ENCODE measurements around the gene ERICH4. TPM values are rescaled to one million over a fixed set of nuclear protein-coding genes. Genes with fewer than 3 reads are reported as not detected.

Gene ERICH4
- polyA plus RNA-seq, 1 of the 3 experiments (the other 2 are of a cell fraction), result not detected

DNA sequence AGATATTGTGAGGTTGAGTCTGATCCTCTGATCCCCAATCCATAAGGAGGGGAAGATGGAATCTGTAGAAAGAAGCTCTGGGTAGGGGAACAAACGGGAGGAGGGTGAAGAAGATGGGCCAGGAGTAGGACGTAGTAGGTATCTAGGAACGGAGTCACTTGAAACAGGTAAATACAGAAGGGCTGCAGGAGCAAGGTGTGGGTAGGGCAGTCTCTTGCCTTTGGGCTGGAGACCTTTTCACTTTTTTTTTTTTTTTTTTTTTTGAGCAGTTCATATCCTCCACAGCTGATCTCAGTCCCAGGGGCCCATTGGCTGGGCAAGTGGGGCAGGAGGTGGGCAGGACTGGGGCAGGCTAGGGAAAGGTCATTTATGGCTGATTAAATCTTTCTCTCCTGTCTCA, 43.9 kb upstream of the ERICH4 start:
- Histone ChIP-seq H3K27me3 (ENCODE audit: insufficient read depth) (no peaks in the 10 kb centered on the region), H2AFZ (ENCODE audit: low read depth) (no peak overlapping the region), H3K36me3 (replicated peaks in 1 of 2; ENCODE audit: control insufficient read depth in 1 of 2, insufficient read depth in 2 of 2, low read length in 1 of 2) (no peaks in the 10 kb centered on the region), H3K4me1 (ENCODE audit: control insufficient read depth in 1 of 2, insufficient read depth in 2 of 2, low read depth in 1 of 2, low read length in 1 of 2) (peaks cover 5 to 14% of the 10 kb centered on the region in 2 experiments; a peak in 2 of 4 replicates), H3K9me3 (no peaks in the 10 kb centered on the region), H3K9ac (peak overlapping the region; percentile 95; the same call in 1 of the 2 replicates), H3K79me2 (ENCODE audit: insufficient read depth) (peaks cover 46% of the 10 kb centered on the region), H3K27ac (ENCODE audit: low read depth in 2 of 2, low read length in 1 of 2) (no peak overlapping the region), H4K20me1 (ENCODE audit: insufficient read depth) (no peaks in the 10 kb centered on the region), H3K4me2 (peak overlapping the region; percentile 99), H3K4me3 (ENCODE audit: low read depth in 2 of 2, low read length in 1 of 2) (peak overlapping the region; percentile 79 to 91; a peak in 1 of 4 replicates), H3K9me2 (no peaks in the 10 kb centered on the region), H3F3A (replicated peaks; ENCODE audit: insufficient read depth) (no peaks in the 10 kb centered on the region)
- no peak for TF ChIP-seq SIN3A (IDR thresholded peaks at IDR 0.05; ENCODE audit: borderline replicate concordance, low read depth, low read length)
- no peak for TF ChIP-seq YY1 (IDR thresholded peaks at IDR 0.05; ENCODE audit: low read depth)
- TF ChIP-seq, protein P1, sequence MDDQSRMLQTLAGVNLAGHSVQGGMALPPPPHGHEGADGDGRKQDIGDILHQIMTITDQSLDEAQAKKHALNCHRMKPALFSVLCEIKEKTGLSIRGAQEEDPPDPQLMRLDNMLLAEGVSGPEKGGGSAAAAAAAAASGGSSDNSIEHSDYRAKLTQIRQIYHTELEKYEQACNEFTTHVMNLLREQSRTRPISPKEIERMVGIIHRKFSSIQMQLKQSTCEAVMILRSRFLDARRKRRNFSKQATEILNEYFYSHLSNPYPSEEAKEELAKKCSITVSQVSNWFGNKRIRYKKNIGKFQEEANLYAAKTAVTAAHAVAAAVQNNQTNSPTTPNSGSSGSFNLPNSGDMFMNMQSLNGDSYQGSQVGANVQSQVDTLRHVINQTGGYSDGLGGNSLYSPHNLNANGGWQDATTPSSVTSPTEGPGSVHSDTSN (IDR thresholded peaks at IDR 0.05), result no peak
- TF ChIP-seq GATA2 (CRISPR knock-in tag; IDR thresholded peaks at IDR 0.05), result no peak
- TF ChIP-seq MXI1 (IDR thresholded peaks at IDR 0.05; ENCODE audit: low read depth, low read length), result no peak
- no peak for TF ChIP-seq JUND (IDR thresholded peaks at IDR 0.05)
- TF ChIP-seq CHD2 (IDR thresholded peaks at IDR 0.05; ENCODE audit: low read length, partially characterized antibody), result no peak
- TF ChIP-seq TEAD4 (IDR thresholded peaks at IDR 0.05; ENCODE audit: borderline replicate concordance, insufficient read depth), result no peak
- TF ChIP-seq, protein P2, sequence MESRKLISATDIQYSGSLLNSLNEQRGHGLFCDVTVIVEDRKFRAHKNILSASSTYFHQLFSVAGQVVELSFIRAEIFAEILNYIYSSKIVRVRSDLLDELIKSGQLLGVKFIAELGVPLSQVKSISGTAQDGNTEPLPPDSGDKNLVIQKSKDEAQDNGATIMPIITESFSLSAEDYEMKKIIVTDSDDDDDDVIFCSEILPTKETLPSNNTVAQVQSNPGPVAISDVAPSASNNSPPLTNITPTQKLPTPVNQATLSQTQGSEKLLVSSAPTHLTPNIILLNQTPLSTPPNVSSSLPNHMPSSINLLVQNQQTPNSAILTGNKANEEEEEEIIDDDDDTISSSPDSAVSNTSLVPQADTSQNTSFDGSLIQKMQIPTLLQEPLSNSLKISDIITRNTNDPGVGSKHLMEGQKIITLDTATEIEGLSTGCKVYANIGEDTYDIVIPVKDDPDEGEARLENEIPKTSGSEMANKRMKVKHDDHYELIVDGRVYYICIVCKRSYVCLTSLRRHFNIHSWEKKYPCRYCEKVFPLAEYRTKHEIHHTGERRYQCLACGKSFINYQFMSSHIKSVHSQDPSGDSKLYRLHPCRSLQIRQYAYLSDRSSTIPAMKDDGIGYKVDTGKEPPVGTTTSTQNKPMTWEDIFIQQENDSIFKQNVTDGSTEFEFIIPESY (IDR thresholded peaks at IDR 0.05; ENCODE audit: borderline replicate concordance, low read depth), result no peak
- TF ChIP-seq EZH2phosphoT487 (IDR thresholded peaks at IDR 0.05; ENCODE audit: borderline replicate concordance, low read depth), result no peak
- no peak for TF ChIP-seq RCOR1 (IDR thresholded peaks at IDR 0.05; ENCODE audit: low read length)
- TF ChIP-seq, protein P3, sequence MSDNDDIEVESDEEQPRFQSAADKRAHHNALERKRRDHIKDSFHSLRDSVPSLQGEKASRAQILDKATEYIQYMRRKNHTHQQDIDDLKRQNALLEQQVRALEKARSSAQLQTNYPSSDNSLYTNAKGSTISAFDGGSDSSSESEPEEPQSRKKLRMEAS (IDR thresholded peaks at IDR 0.05; ENCODE audit: low read depth), result no peak
- no peak for TF ChIP-seq NFIC (IDR thresholded peaks at IDR 0.05; ENCODE audit: borderline replicate concordance)
- DNase-seq, result no peak
- CTCF ChIA-PET, result no interaction called here
- 75% methylated on average over 3 of the region's 3 CpGs for WGBS (ENCODE audit: low lambda C conversion rate)
- POLR2A ChIA-PET, result interaction anchor here (0.6 kb wide), 1 partner anchor 26 kb away, joined by 3 read pairs; no protein-coding TSS in a partner anchor

DNA sequence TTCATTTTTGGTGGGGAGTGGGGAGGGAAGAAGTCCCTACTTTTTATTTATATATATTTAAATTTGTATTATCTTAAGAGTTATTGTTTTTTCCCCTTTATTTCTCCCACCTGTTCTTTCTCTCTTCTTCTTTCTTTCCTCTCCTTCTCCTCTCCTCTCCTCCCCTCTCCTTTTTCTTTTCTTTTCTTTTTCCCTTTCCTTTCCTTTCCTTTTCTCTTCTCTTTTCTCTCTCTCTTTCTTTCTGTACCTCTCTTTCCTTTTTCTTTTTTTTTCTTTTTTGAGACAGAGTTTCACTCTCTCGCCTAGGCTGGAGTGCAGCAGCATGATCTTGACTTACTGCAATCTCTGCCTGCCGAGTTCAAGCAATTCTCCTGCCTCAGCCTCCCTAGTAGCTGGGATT, 43.4 kb upstream of the ERICH4 start:
- Histone ChIP-seq H3K4me3 (ENCODE audit: low read depth in 2 of 2, low read length in 1 of 2) (no peak overlapping the region), H3K4me2 (no peak overlapping the region), H4K20me1 (ENCODE audit: insufficient read depth) (no peaks in the 10 kb centered on the region), H3K9me2 (no peaks in the 10 kb centered on the region), H2AFZ (ENCODE audit: low read depth) (no peak overlapping the region), H3K79me2 (ENCODE audit: insufficient read depth) (peaks cover 46% of the 10 kb centered on the region), H3K9ac (no peak overlapping the region), H3K27ac (ENCODE audit: low read depth in 2 of 2, low read length in 1 of 2) (no peak overlapping the region), H3K4me1 (ENCODE audit: control insufficient read depth in 1 of 2, insufficient read depth in 2 of 2, low read depth in 1 of 2, low read length in 1 of 2) (peaks cover 5 to 14% of the 10 kb centered on the region in 2 experiments; a peak in 2 of 4 replicates), H3K9me3 (no peaks in the 10 kb centered on the region), H3K27me3 (ENCODE audit: insufficient read depth) (no peaks in the 10 kb centered on the region), H3F3A (replicated peaks; ENCODE audit: insufficient read depth) (no peaks in the 10 kb centered on the region), H3K36me3 (replicated peaks in 1 of 2; ENCODE audit: control insufficient read depth in 1 of 2, insufficient read depth in 2 of 2, low read length in 1 of 2) (no peaks in the 10 kb centered on the region)
- TF ChIP-seq, protein P4, sequence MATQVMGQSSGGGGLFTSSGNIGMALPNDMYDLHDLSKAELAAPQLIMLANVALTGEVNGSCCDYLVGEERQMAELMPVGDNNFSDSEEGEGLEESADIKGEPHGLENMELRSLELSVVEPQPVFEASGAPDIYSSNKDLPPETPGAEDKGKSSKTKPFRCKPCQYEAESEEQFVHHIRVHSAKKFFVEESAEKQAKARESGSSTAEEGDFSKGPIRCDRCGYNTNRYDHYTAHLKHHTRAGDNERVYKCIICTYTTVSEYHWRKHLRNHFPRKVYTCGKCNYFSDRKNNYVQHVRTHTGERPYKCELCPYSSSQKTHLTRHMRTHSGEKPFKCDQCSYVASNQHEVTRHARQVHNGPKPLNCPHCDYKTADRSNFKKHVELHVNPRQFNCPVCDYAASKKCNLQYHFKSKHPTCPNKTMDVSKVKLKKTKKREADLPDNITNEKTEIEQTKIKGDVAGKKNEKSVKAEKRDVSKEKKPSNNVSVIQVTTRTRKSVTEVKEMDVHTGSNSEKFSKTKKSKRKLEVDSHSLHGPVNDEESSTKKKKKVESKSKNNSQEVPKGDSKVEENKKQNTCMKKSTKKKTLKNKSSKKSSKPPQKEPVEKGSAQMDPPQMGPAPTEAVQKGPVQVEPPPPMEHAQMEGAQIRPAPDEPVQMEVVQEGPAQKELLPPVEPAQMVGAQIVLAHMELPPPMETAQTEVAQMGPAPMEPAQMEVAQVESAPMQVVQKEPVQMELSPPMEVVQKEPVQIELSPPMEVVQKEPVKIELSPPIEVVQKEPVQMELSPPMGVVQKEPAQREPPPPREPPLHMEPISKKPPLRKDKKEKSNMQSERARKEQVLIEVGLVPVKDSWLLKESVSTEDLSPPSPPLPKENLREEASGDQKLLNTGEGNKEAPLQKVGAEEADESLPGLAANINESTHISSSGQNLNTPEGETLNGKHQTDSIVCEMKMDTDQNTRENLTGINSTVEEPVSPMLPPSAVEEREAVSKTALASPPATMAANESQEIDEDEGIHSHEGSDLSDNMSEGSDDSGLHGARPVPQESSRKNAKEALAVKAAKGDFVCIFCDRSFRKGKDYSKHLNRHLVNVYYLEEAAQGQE (IDR thresholded peaks at IDR 0.05; ENCODE audit: low read depth, low read length), result no peak
- no peak for TF ChIP-seq EP300 (IDR thresholded peaks at IDR 0.05; ENCODE audit: borderline replicate concordance in 1 of 2, low read depth in 1 of 2, low read length in 1 of 2)
- WGBS (ENCODE audit: low lambda C conversion rate), result 79% methylated on average over 2 of the region's 2 CpGs
- ChIA-PET CTCF (no interaction called here), POLR2A (interaction anchor here (0.6 kb wide), 1 partner anchor 27 kb away, joined by 3 read pairs; no protein-coding TSS in a partner anchor)
- no peak for DNase-seq

Measured in SK-N-SH (cell line).